HuH-7.5 (cell line): ENCODE results near the gene RASSF9.
A peak's percentile ranks its signal among the peaks of the same experiment; 100 is the strongest.

Experiments used
- DNase-seq: peaks from one replicate; pipeline ENCODE4 v3.0.0; 2011; ENCODE audit warnings: low spot score

The RASSF9 gene

GRCh38 chr12:85836197-85837090, at the start of gene RASSF9:
RASSF9 (minus strand) TSS chr12:85836409; CDS start chr12:85836201, 208 bp downstream.
- no peak for DNase-seq

GRCh38 chr12:85883763-85884162, 47.6 kb upstream of the RASSF9 start:
- no peak for DNase-seq

- DNase-seq, result no peak
Measured at GRCh38 chr12:85877459-85877858, 41.2 kb upstream of the RASSF9 start.

GRCh38 chr12:85874031-85874461, 37.8 kb upstream of the RASSF9 start, which contains the start of gene NTS:
NTS (plus strand) TSS chr12:85874295; CDS start chr12:85874404, 109 bp downstream.
- no peak for DNase-seq

- no peak for DNase-seq
Measured at GRCh38 chr12:85872497-85873091, 36.4 kb upstream of the RASSF9 start.

- DNase-seq, result peak; percentile 15
Measured at GRCh38 chr12:85866986-85867776, 31.0 kb upstream of the RASSF9 start.

- DNase-seq, result no peak
Measured at GRCh38 chr12:85865890-85866289, 29.7 kb upstream of the RASSF9 start.

GRCh38 chr12:85856966-85857365, 20.8 kb upstream of the RASSF9 start:
- DNase-seq, result no peak

- no peak for DNase-seq
Measured at GRCh38 chr12:85855305-85855704, 19.1 kb upstream of the RASSF9 start.

GRCh38 chr12:85849344-85849743, 13.1 kb upstream of the RASSF9 start:
- DNase-seq, result no peak

GRCh38 chr12:85843606-85844310, 7.5 kb upstream of the RASSF9 start:
- no peak for DNase-seq

GRCh38 chr12:85835426-85836196, 598 bp downstream of the RASSF9 start:
- DNase-seq, result no peak

GRCh38 chr12:85834378-85834777, 1.8 kb downstream of the RASSF9 start:
- no peak for DNase-seq

GRCh38 chr12:85833579-85833978, 2.6 kb downstream of the RASSF9 start:
- DNase-seq, result no peak

GRCh38 chr12:85831327-85831990, 4.8 kb downstream of the RASSF9 start:
- DNase-seq, result no peak

GRCh38 chr12:85829391-85829790, 6.8 kb downstream of the RASSF9 start:
- DNase-seq, result no peak

- DNase-seq, result no peak
Measured at GRCh38 chr12:85828576-85828975, 7.6 kb downstream of the RASSF9 start.

GRCh38 chr12:85825746-85826145, 10.5 kb downstream of the RASSF9 start:
- no peak for DNase-seq

GRCh38 chr12:85823436-85824180, 12.6 kb downstream of the RASSF9 start:
- DNase-seq, result no peak

- DNase-seq, result peak; percentile 22
Measured at GRCh38 chr12:85821759-85822158, 14.4 kb downstream of the RASSF9 start.
